ENCODE data around the gene COX6A2.
"Not testable (repeated sequence)": the region's sequence is repeated elsewhere in the genome, so short reads cannot be mapped to it uniquely, and the experiment has no call there.

COX6A2 gene

GRCh38 chr16:31436221-31437045 is 8.3 kb upstream of the COX6A2 start:
- DNase-seq: no peak

GRCh38 chr16:31435341-31436220 is 7.4 kb upstream of the COX6A2 start:
- no peak for DNase-seq

- DNase-seq: no peak
These were observed 2.4 kb upstream of the COX6A2 start for GRCh38 chr16:31430380-31431052.

- DNase-seq: no peak
These were observed 1.6 kb upstream of the COX6A2 start for GRCh38 chr16:31429796-31430195.

GRCh38 chr16:31429314-31429713 is 1.2 kb upstream of the COX6A2 start:
- no peak for DNase-seq

GRCh38 chr16:31428638-31429247 is 583 bp upstream of the COX6A2 start:
- DNase-seq: no peak

- DNase-seq: peak; percentile 85
These were observed 500 bp downstream of the COX6A2 start for GRCh38 chr16:31427441-31428278.

GRCh38 chr16:31423801-31424200 is 4.4 kb downstream of the COX6A2 start:
- DNase-seq: no peak

GRCh38 chr16:31423241-31423640 is 4.9 kb downstream of the COX6A2 start:
- no peak for DNase-seq

- peak; percentile 79 for DNase-seq
These were observed 6.6 kb downstream of the COX6A2 start for GRCh38 chr16:31421587-31421986.

- DNase-seq: no peak
These were observed 8.1 kb downstream of the COX6A2 start for GRCh38 chr16:31420037-31420436.

GRCh38 chr16:31417916-31418315 is 10.2 kb downstream of the COX6A2 start:
- no peak for DNase-seq

- DNase-seq: not testable (repeated sequence)
These were observed 11.1 kb downstream of the COX6A2 start for GRCh38 chr16:31417036-31417435.

- DNase-seq: no peak
These were observed 11.8 kb downstream of the COX6A2 start for GRCh38 chr16:31416371-31416770.

GRCh38 chr16:31414706-31415105 is 13.5 kb downstream of the COX6A2 start:
- no peak for DNase-seq

GRCh38 chr16:31413943-31414342 is 14.2 kb downstream of the COX6A2 start:
- no peak for DNase-seq

GRCh38 chr16:31413381-31413780 is 14.8 kb downstream of the COX6A2 start:
- DNase-seq: no peak

- DNase-seq: no peak
These were observed 15.4 kb downstream of the COX6A2 start for GRCh38 chr16:31412750-31413149.

- no peak for DNase-seq
These were observed 16.9 kb downstream of the COX6A2 start for GRCh38 chr16:31411024-31411844.

GRCh38 chr16:31410082-31410481 is 18.1 kb downstream of the COX6A2 start:
- no peak for DNase-seq

- no peak for DNase-seq
These were observed 18.7 kb downstream of the COX6A2 start for GRCh38 chr16:31409433-31409832.

Measured in activated CD8-positive, alpha-beta memory T cell treated with anti-CD3 and anti-CD28 coated beads, Interleukin-2, amount 50 U/mL, for 48 hours (primary cell).